ENCODE measurements around the gene NDE1.

DNA sequence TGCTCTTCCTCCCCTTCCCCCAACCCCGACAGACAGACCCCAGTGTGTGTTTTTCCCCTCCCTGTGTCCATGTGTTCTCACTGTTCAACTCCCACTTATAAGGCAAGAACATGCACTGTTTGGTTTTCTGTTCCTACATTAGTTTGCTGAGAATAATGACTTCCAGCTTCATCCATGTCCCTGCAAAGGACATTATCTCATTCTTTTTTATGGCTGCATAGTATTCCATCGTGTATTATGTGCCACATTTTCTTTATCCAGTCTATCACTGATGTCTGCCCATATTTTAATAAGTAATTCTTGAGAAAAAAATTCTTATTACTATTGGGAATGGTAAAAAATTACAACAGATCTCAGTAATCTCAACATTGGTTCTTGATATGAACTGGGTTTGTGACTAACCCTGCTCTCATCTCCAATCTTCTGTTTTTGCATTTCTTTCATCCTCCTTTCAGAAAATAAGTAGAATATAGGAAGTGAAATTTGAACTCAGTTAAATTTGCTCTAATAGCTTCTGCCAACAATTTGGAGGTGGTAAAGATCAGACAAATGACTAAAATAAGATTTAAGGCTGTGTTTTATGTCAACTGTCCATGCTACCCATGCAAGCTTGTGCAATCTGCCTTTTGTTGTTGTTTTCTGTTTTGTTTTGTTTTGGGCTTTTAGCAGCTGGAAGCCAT is 18.2 kb upstream of the NDE1 start:
- TF ChIP-seq, protein P1, sequence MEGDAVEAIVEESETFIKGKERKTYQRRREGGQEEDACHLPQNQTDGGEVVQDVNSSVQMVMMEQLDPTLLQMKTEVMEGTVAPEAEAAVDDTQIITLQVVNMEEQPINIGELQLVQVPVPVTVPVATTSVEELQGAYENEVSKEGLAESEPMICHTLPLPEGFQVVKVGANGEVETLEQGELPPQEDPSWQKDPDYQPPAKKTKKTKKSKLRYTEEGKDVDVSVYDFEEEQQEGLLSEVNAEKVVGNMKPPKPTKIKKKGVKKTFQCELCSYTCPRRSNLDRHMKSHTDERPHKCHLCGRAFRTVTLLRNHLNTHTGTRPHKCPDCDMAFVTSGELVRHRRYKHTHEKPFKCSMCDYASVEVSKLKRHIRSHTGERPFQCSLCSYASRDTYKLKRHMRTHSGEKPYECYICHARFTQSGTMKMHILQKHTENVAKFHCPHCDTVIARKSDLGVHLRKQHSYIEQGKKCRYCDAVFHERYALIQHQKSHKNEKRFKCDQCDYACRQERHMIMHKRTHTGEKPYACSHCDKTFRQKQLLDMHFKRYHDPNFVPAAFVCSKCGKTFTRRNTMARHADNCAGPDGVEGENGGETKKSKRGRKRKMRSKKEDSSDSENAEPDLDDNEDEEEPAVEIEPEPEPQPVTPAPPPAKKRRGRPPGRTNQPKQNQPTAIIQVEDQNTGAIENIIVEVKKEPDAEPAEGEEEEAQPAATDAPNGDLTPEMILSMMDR (IDR thresholded peaks at IDR 0.05) = no peak
- TF ChIP-seq POLR2A (IDR thresholded peaks at IDR 0.05) (no peak), EP300 (IDR thresholded peaks at IDR 0.05) (no peak), POLR2AphosphoS5 (IDR thresholded peaks at IDR 0.05) (no peak)
